Mucosa of rectum (tissue), 2 donors: Measurements from ENCODE around the gene CARD10.

Experiments
- H3K27ac ChIP-seq, 2 donors: one replicate each; pipeline ENCODE4 v1.7.0; 2013; ENCODE audit warnings: inconsistent platforms in 2 of 2, low read depth in 2 of 2, low read length in 2 of 2
- H3K27me3 ChIP-seq, 2 donors: one replicate each; pipeline ENCODE4 v1.7.0; 2013; ENCODE audit warnings: low read length in 2 of 2; ENCODE audit not compliant: control insufficient read depth in 2 of 2, insufficient read depth in 2 of 2
- H3K36me3 ChIP-seq, 2 donors: one replicate each; pipeline ENCODE4 v1.7.0; 2013; ENCODE audit warnings: low read length in 2 of 2; ENCODE audit not compliant: control insufficient read depth in 2 of 2, insufficient read depth in 2 of 2
- H3K4me1 ChIP-seq, 2 donors: one replicate each; pipeline ENCODE4 v1.7.0; 2013; ENCODE audit warnings: low read length in 2 of 2, mild to moderate bottlenecking in 1 of 2; ENCODE audit not compliant: control insufficient read depth in 2 of 2, insufficient read depth in 2 of 2
- H3K4me3 ChIP-seq, 2 donors: one replicate each; pipeline ENCODE4 v1.7.0; 2013; ENCODE audit warnings: low read length in 2 of 2
- H3K9ac ChIP-seq, 2 donors: one replicate each; pipeline ENCODE4 v1.7.0; 2013; ENCODE audit warnings: low read length in 2 of 2, low read depth in 1 of 2, mild to moderate bottlenecking in 1 of 2
- H3K9me3 ChIP-seq, 2 donors: one replicate each; pipeline ENCODE4 v1.7.0; 2013; ENCODE audit warnings: low read length in 2 of 2; ENCODE audit not compliant: control insufficient read depth in 2 of 2
- donor health status: healthy.
- donor health status: Normal muscosa, but diverticular disease.

CARD10 gene

GRCh38 chr22:37442537-37442936 lies 76.7 kb downstream of the CARD10 start:
- H3K4me3 ChIP-seq = no peak overlapping the region
- H3K27me3 ChIP-seq = peaks cover 3 to 5% of the 10 kb centered on the region in 2 donors

GRCh38 chr22:37442135-37442534 lies 77.1 kb downstream of the CARD10 start:
- no peak overlapping the region for H3K4me3 ChIP-seq
- peaks cover 0 to 3% of the 10 kb centered on the region in 2 donors for H3K9me3 ChIP-seq
- no peak overlapping the region for H3K27ac ChIP-seq
- H3K9ac ChIP-seq = no peak overlapping the region
- H3K4me1 ChIP-seq = no peaks in the 10 kb centered on the region
- H3K27me3 ChIP-seq = peaks cover under 1 to 3% of the 10 kb centered on the region in 2 donors
- H3K36me3 ChIP-seq = no peaks in the 10 kb centered on the region

More at GRCh38 chr22:37442537-37442936, 76.7 kb downstream of the CARD10 start:
- no peaks in the 10 kb centered on the region for H3K4me1 ChIP-seq
- H3K27ac ChIP-seq = no peak overlapping the region
- H3K9me3 ChIP-seq = peaks cover 0 to 3% of the 10 kb centered on the region in 2 donors
- H3K9ac ChIP-seq = no peak overlapping the region
- no peaks in the 10 kb centered on the region for H3K36me3 ChIP-seq

- Histone ChIP-seq H3K4me3 (no peak overlapping the region), H3K9ac (no peak overlapping the region), H3K4me1 (no peaks in the 10 kb centered on the region), H3K27me3 (peaks cover 0 to 3% of the 10 kb centered on the region in 2 donors), H3K36me3 (no peaks in the 10 kb centered on the region), H3K27ac (no peak overlapping the region), H3K9me3 (peaks cover 0 to 3% of the 10 kb centered on the region in 2 donors)
Measured at GRCh38 chr22:37440875-37441274, 78.3 kb downstream of the CARD10 start.
